Endothelial cell of umbilical vein (primary cell): ENCODE data around the gene TMEM178B. TPM values are rescaled to one million over a fixed set of nuclear protein-coding genes. Genes with fewer than 3 reads are reported as not detected.

ENCODE experiments used
- BruUV-seq: library from RNA; stranded (reverse); fragments of 400-500 nt; replicated peaks from 2 replicates; lab custom pipeline; 2021; lab: Mats Ljungman, UMichigan
- CTCF ChIA-PET: fragments of 300-600, 350-600 bp; sonication (Branson Sonifier 250); formaldehyde crosslinking; loops from one replicate; lab custom pipeline; 2021; ENCODE audit warnings: antibody characterized with exemption, inconsistent platforms; lab: Charles Lee
- POLR2A ChIA-PET: fragments of 300-600, 350-600 bp; sonication (Branson Sonifier 250); formaldehyde crosslinking; loops from one replicate; lab custom pipeline; 2021; ENCODE audit warnings: antibody characterized with exemption, inconsistent platforms; lab: Charles Lee
- DNase-seq: peaks from one replicate; pipeline ENCODE4 v3.0.0-alpha.2; 2011; ENCODE audit warnings: low read depth, low spot score
- FAIRE-seq: peaks from 2 replicates; lab custom pipeline; 2011; peaks lifted over from hg19 to GRCh38; lab: Jason Lieb, UNC
- H2AFZ ChIP-seq: 2 replicates; pipeline ENCODE4 v1.6.0; 2012; ENCODE audit warnings: low read depth, low read length, control low read depth, inconsistent platforms
- H3K27ac ChIP-seq: 2 replicates; pipeline ENCODE4 v1.5.1; 2011; ENCODE audit warnings: low read depth, mild to moderate bottlenecking, control low read depth, low read length, moderate library complexity; ENCODE audit not compliant: insufficient read depth
- H3K27me3 ChIP-seq, 2 experiments: 2 replicates each; pipeline versions ENCODE4 v1.6.0 to v1.6.1; 2011; ENCODE audit warnings: low read length in 2 of 2, mixed read lengths in 1 of 2; ENCODE audit not compliant: control insufficient read depth in 2 of 2, insufficient read depth in 2 of 2
- H3K36me3 ChIP-seq, 2 experiments: 2 replicates in 1 of 2; 3 replicates in 1 of 2; pipeline ENCODE4 v1.5.1; 2011; ENCODE audit warnings: low read length in 2 of 2, mild to moderate bottlenecking in 1 of 2, moderate library complexity in 1 of 2; ENCODE audit not compliant: control insufficient read depth in 2 of 2, insufficient read depth in 2 of 2; ENCODE audit errors: extremely low read depth in 1 of 2
- H3K4me1 ChIP-seq: 3 replicates; pipeline ENCODE4 v1.5.1; 2011; ENCODE audit warnings: mild to moderate bottlenecking, low read length; ENCODE audit not compliant: control insufficient read depth, insufficient read depth; ENCODE audit errors: extremely low read depth
- H3K4me2 ChIP-seq: 2 replicates; pipeline ENCODE4 v1.6.1; 2011; ENCODE audit warnings: low read length, control low read depth, mixed read lengths; ENCODE audit not compliant: insufficient read depth
- H3K4me3 ChIP-seq, 3 experiments: fragments of 200-600 bp in 1 of 3; sonication (generic), shearing (Covaris generic) in 1 of 3; replicated peaks in 1 of 3; 2 replicates each; pipeline ENCODE4 v1.5.1; 2011 to 2016; ENCODE audit warnings: control low read depth in 3 of 3, low read length in 3 of 3, mild to moderate bottlenecking in 2 of 3, inconsistent platforms in 1 of 3, low read depth in 1 of 3, moderate library complexity in 1 of 3; ENCODE audit not compliant: insufficient read depth in 1 of 3
- H3K79me2 ChIP-seq: 2 replicates; pipeline ENCODE4 v1.6.0; 2012; ENCODE audit warnings: low read length, inconsistent platforms; ENCODE audit not compliant: control insufficient read depth, insufficient read depth
- H3K9ac ChIP-seq: replicated peaks from 2 replicates; pipeline ENCODE3; 2011; ENCODE audit warnings: low read length, control low read depth; ENCODE audit not compliant: insufficient read depth; ENCODE audit errors: extremely low read depth
- H3K9me1 ChIP-seq: replicated peaks from 3 replicates; pipeline ENCODE4 v1.6.0; 2011; ENCODE audit warnings: mild to moderate bottlenecking, low read length; ENCODE audit not compliant: control insufficient read depth, insufficient read depth; ENCODE audit errors: extremely low read depth
- H3K9me3 ChIP-seq: replicated peaks from 2 replicates; pipeline ENCODE4 v1.5.1; 2012; ENCODE audit warnings: low read length, inconsistent platforms; ENCODE audit not compliant: control insufficient read depth, insufficient read depth
- H4K20me1 ChIP-seq: replicated peaks from 2 replicates; pipeline ENCODE3; 2011; ENCODE audit warnings: mild to moderate bottlenecking, low read length; ENCODE audit not compliant: control insufficient read depth, insufficient read depth; ENCODE audit errors: extremely low read depth
- CTCF ChIP-seq, 2 donors: IDR thresholded peaks; 1 replicate in 1 of 2; 2 replicates in 1 of 2; pipeline ENCODE4 v1.5.1; 2011; ENCODE audit warnings: low read length in 2 of 2, mild to moderate bottlenecking in 2 of 2, moderate library complexity in 2 of 2, control low read depth in 1 of 2, inconsistent platforms in 1 of 2, low read depth in 1 of 2; ENCODE audit not compliant: insufficient read depth in 1 of 2; ENCODE audit errors: extremely low read depth in 1 of 2
- EZH2 ChIP-seq: IDR thresholded peaks from 2 replicates; pipeline ENCODE4 v1.6.1; 2012; ENCODE audit warnings: borderline replicate concordance, low read depth, mild to moderate bottlenecking, moderate library complexity, low read length, inconsistent platforms; ENCODE audit not compliant: severe bottlenecking
- FOS ChIP-seq: IDR thresholded peaks from 2 replicates; pipeline ENCODE4 v1.6.1; 2011; ENCODE audit warnings: mild to moderate bottlenecking, low read length, moderate library complexity, borderline replicate concordance; ENCODE audit not compliant: insufficient read depth
- GATA2 ChIP-seq: IDR thresholded peaks from 2 replicates; pipeline ENCODE4 v1.7.0; 2011; ENCODE audit warnings: low read depth, mild to moderate bottlenecking, moderate library complexity, mixed read lengths, low read length; ENCODE audit not compliant: insufficient read length, insufficient read depth
- JUN ChIP-seq: IDR thresholded peaks from 2 replicates; pipeline ENCODE4 v1.6.1; 2011; ENCODE audit warnings: borderline replicate concordance, low read depth; ENCODE audit not compliant: insufficient read length, insufficient read depth
- MAX ChIP-seq: IDR thresholded peaks from 2 replicates; pipeline ENCODE4 v1.6.1; 2011; ENCODE audit not compliant: insufficient read depth, insufficient read length
- MYC ChIP-seq: IDR thresholded peaks from one replicate; pipeline ENCODE4 v1.6.1; 2011; ENCODE audit warnings: mild to moderate bottlenecking, low read depth, low read length
- POLR2A ChIP-seq: IDR thresholded peaks from 2 replicates; pipeline ENCODE4 v1.6.1; 2012; ENCODE audit warnings: low read depth, mild to moderate bottlenecking, control low read depth, low read length
- POLR2AphosphoS5 ChIP-seq: IDR thresholded peaks from 2 replicates; pipeline ENCODE4 v1.6.1; 2012; ENCODE audit warnings: low read depth, mild to moderate bottlenecking, control low read depth, low read length, moderate library complexity; ENCODE audit not compliant: insufficient read depth
- dilution Hi-C: fragments of 300-500 bp; cut with MboI; formaldehyde crosslinking; loops from one replicate; pipeline ENCODE4 v1.15.0; 2019; ENCODE audit warnings: low sequenced_read_pairs; ENCODE audit not compliant: extremely low pct_ligation_motif_present
- intact Hi-C: fragments of 100-400 bp; cut with micrococcal nuclease; formaldehyde crosslinking; loops from one replicate; pipeline ENCODE4 v1.10.0; 2022
- polyA plus RNA-seq, 4 experiments: library from polyadenylated mRNA; depleted of rRNA in 3 of 4; stranded (reverse) in 3 of 4; unstranded in 1 of 4; fragments of >200 nt; gene quantifications; 2 replicates each; pipeline versions ENCODE4 v1.2.1 to v1.2.3, GENCODE V29; 2011 to 2012; ENCODE audit warnings: missing spikeins in 1 of 4
- total RNA-seq: library from RNA; stranded (reverse); gene quantifications from 2 replicates; pipeline ENCODE4 v1.2.3, GENCODE V29; 2021

Gene TMEM178B
- total and polyA plus RNA-seq, 2 donors (not counting 3 experiments of a cell fraction or from before 2014, with no cell fraction given): not detected

GRCh38 chr7:141209454-141209853, 135.6 kb downstream of the TMEM178B start:
- Histone ChIP-seq H3K27ac (no peak overlapping the region), H3K9ac (no peak overlapping the region), H3K9me3 (no peaks in the 10 kb centered on the region), H3K4me1 (no peaks in the 10 kb centered on the region), H4K20me1 (no peaks in the 10 kb centered on the region), H3K4me3 (no peak overlapping the region), H3K79me2 (no peaks in the 10 kb centered on the region), H3K27me3 (no peaks in the 10 kb centered on the region), H3K4me2 (no peak overlapping the region), H3K9me1 (no peaks in the 10 kb centered on the region), H2AFZ (no peak overlapping the region), H3K36me3 (no peaks in the 10 kb centered on the region)
- ChIA-PET POLR2A (no interaction called here), CTCF (no interaction called here)
- dilution Hi-C loops (no loop called here), intact Hi-C loops (no loop called here)
- DNase-seq (no peak), FAIRE-seq (no peak)
- no peak for TF ChIP-seq FOS
- TF ChIP-seq JUN: no peak
- TF ChIP-seq CTCF (IDR thresholded peaks at IDR 0.05; ENCODE audit: extremely low read depth in 1 of 2, insufficient read depth in 1 of 2, low read depth in 1 of 2, low read length in 2 of 2): no peak
- TF ChIP-seq POLR2A: no peak
- TF ChIP-seq GATA2: no peak
- TF ChIP-seq MAX: no peak
- TF ChIP-seq EZH2: no peak
- TF ChIP-seq MYC: no peak
- TF ChIP-seq POLR2AphosphoS5: no peak
- no TSS peak for BruUV-seq
